Natural killer cell (primary cell): Measurements from ENCODE around the gene TPT1. TPM values are rescaled to one million over a fixed set of nuclear protein-coding genes. Genes with fewer than 3 reads are reported as not detected.

Experiments used
- ATAC-seq, 3 donors: fragments of 150-1000 bp in 2 of 3; fragments of 200-7000 bp in 1 of 3; cut with Tn5 transposase; 1 replicate in 1 of 3; 2 replicates in 2 of 3; pipeline ENCODE4 v1.10.0; 2021; ENCODE audit warnings: mild to moderate bottlenecking in 2 of 3, moderate library complexity in 2 of 3
- DNase-seq, 2 donors: peaks; one replicate each; pipeline versions ENCODE4 v3.0.0 to v3.0.0-alpha.2; 2013 to 2021; ENCODE audit warnings: mixed read lengths in 1 of 2
- H3K27ac ChIP-seq: one replicate; pipeline ENCODE4 v1.5.1; 2013; ENCODE audit warnings: mild to moderate bottlenecking, low read length
- H3K27me3 ChIP-seq: one replicate; pipeline ENCODE4 v1.6.1; 2013; ENCODE audit warnings: low read length; ENCODE audit not compliant: control insufficient read depth, insufficient read depth
- H3K36me3 ChIP-seq: one replicate; pipeline ENCODE4 v1.6.1; 2013; ENCODE audit warnings: low read length; ENCODE audit not compliant: control insufficient read depth, insufficient read depth
- H3K4me1 ChIP-seq: one replicate; pipeline ENCODE4 v1.6.1; 2013; ENCODE audit warnings: low read length; ENCODE audit not compliant: control insufficient read depth, insufficient read depth
- H3K4me3 ChIP-seq: one replicate; pipeline ENCODE4 v1.5.1; 2013; ENCODE audit warnings: low read length
- H3K9me3 ChIP-seq: one replicate; pipeline ENCODE4 v1.6.1; 2013; ENCODE audit warnings: low read length; ENCODE audit not compliant: control insufficient read depth, insufficient read depth
- H3K27ac Mint-ChIP-seq, 2 donors: one replicate each; pipeline ENCODE4 v1.8.0; 2022; ENCODE audit warnings: mild to moderate bottlenecking in 2 of 2, mixed read lengths in 2 of 2, moderate library complexity in 1 of 2
- H3K27me3 Mint-ChIP-seq, 2 donors: one replicate each; pipeline ENCODE4 v1.8.0; 2022; ENCODE audit warnings: low read depth in 2 of 2, mixed read lengths in 2 of 2
- H3K36me3 Mint-ChIP-seq: one replicate; pipeline ENCODE4 v1.8.0; 2022; ENCODE audit warnings: mixed read lengths
- H3K4me1 Mint-ChIP-seq, 2 donors: one replicate each; pipeline ENCODE4 v1.8.0; 2022; ENCODE audit warnings: mixed read lengths in 2 of 2
- H3K4me3 Mint-ChIP-seq: one replicate; pipeline ENCODE4 v1.8.0; 2022; ENCODE audit warnings: mild to moderate bottlenecking, moderate library complexity, mixed read lengths
- H3K9me3 Mint-ChIP-seq, 2 donors: one replicate each; pipeline ENCODE4 v1.8.0; 2022; ENCODE audit warnings: mixed read lengths in 2 of 2
- WGBS: methylation state at CpG from one replicate; pipeline ENCODE4 v1.1.7; 2013; ENCODE audit warnings: missing lambda C conversion rate; ENCODE audit not compliant: insufficient coverage; 5-methylcytosine and 5-hydroxymethylcytosine counted together
- intact Hi-C: fragments of 100-400 bp; cut with micrococcal nuclease; formaldehyde crosslinking; loops from one replicate; pipeline ENCODE4 v1.14.2; 2022
- total RNA-seq, 4 donors: library from RNA; stranded (reverse); fragments of 120-200 nt in 1 of 4; gene quantifications; one replicate each; pipeline versions ENCODE4 v1.2.3 to v1.2.4, GENCODE V29; 2013 to 2022
- TF ChIP-seq, protein P1 (sequence below): fragments of 200-600 bp; IDR thresholded peaks from one replicate; pipeline ENCODE4 v1.8.0; 2022; ENCODE audit warnings: antibody characterized with exemption

Gene TPT1
- total RNA-seq, 3 donors from 2014 or later (not counting 1 experiment from before 2014, with no cell fraction given): 2,606 to 3,166 (median 3,085) TPM

DNA sequence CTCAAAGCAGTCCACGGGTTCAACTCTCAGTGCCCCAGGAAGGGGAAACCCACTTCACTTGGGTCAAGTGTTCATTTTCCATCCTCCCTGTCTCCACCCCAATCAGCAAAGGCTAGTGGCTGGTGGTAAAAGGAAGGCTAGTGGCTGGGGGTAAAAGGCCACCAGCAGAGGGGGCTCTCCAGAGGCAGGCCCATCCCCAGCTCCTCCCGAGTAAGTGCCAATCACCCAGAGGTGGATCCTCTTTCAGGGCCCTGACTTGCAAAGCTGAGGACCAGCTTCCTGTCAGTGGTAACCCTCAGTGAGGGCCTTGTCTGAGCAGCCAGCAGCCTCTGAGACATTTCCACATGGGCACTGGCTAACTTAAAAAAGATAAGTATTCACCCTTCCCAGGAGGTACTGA lies 22.0 kb upstream of the TPT1 start:
- Mint-ChIP-seq H3K4me1 (peaks cover 20 to 31% of the 10 kb centered on the region in 2 donors), H3K27ac (peak overlapping the region; percentile 17 to 44), H3K27me3 (no peaks in the 10 kb centered on the region), H3K4me3 (no peak overlapping the region), H3K36me3 (no peaks in the 10 kb centered on the region), H3K9me3 (no peaks in the 10 kb centered on the region)
- intact Hi-C loops: loop anchor here (10.0 kb wide), 1 partner anchor 52 kb away; the partner anchor contains the start of gene SLC25A30
- Histone ChIP-seq H3K27me3 (no peaks in the 10 kb centered on the region), H3K27ac (no peak overlapping the region), H3K4me3 (no peak overlapping the region), H3K36me3 (peaks cover 2% of the 10 kb centered on the region), H3K4me1 (peaks cover 20% of the 10 kb centered on the region), H3K9me3 (no peaks in the 10 kb centered on the region)
- WGBS: 73% methylated on average over 2 of the region's 2 CpGs
- ATAC-seq (no peak), DNase-seq (peak in 1 of 2 donors; percentile 20)
- TF ChIP-seq, protein P1, sequence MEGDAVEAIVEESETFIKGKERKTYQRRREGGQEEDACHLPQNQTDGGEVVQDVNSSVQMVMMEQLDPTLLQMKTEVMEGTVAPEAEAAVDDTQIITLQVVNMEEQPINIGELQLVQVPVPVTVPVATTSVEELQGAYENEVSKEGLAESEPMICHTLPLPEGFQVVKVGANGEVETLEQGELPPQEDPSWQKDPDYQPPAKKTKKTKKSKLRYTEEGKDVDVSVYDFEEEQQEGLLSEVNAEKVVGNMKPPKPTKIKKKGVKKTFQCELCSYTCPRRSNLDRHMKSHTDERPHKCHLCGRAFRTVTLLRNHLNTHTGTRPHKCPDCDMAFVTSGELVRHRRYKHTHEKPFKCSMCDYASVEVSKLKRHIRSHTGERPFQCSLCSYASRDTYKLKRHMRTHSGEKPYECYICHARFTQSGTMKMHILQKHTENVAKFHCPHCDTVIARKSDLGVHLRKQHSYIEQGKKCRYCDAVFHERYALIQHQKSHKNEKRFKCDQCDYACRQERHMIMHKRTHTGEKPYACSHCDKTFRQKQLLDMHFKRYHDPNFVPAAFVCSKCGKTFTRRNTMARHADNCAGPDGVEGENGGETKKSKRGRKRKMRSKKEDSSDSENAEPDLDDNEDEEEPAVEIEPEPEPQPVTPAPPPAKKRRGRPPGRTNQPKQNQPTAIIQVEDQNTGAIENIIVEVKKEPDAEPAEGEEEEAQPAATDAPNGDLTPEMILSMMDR: no peak

DNA sequence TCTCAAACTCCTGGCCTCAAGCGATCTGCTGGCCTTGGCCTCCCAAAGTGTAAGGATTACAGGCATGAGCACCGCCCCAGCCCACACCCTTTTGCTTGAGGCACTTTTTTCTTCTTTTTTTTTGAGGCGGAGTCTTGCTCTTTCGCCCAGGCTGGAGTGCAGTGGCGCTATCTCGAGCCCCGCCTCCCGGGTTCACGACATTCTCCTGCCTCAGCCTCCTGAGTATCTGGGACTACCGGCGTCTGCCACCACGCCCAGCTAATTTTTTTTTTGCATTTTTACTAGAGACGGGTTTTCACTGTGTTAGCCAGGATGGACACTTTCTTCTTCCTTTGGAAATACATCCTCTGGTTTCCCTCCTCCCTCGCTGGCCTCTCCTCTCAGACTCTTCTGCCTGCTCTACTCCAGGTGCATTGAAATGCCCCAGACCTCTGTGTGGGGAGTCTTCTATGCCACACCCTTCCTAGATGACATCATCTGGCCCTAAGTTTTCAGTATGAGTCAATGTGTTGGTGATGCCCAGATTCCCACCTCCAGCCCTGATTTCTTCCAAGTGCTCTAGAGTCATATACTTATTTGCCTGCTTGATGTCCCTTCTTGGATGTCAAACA lies 20.7 kb upstream of the TPT1 start:
- Mint-ChIP-seq H3K4me1 (peaks cover 20 to 30% of the 10 kb centered on the region in 2 donors), H3K27ac (peak overlapping the region in 1 of 2 donors; percentile 17), H3K36me3 (no peaks in the 10 kb centered on the region), H3K4me3 (no peak overlapping the region), H3K27me3 (no peaks in the 10 kb centered on the region), H3K9me3 (no peaks in the 10 kb centered on the region)
- 96% methylated on average over 14 of the region's 14 CpGs for WGBS
- Histone ChIP-seq H3K4me3 (no peak overlapping the region), H3K9me3 (no peaks in the 10 kb centered on the region), H3K27me3 (no peaks in the 10 kb centered on the region), H3K36me3 (peaks cover 2% of the 10 kb centered on the region), H3K4me1 (peaks cover 16% of the 10 kb centered on the region), H3K27ac (no peak overlapping the region)
- no peak for ATAC-seq
- TF ChIP-seq, protein P1: no peak
- intact Hi-C loops: loop anchor here (10.0 kb wide), 1 partner anchor 53 kb away; the partner anchor contains the start of gene SLC25A30
- no peak for DNase-seq

DNA sequence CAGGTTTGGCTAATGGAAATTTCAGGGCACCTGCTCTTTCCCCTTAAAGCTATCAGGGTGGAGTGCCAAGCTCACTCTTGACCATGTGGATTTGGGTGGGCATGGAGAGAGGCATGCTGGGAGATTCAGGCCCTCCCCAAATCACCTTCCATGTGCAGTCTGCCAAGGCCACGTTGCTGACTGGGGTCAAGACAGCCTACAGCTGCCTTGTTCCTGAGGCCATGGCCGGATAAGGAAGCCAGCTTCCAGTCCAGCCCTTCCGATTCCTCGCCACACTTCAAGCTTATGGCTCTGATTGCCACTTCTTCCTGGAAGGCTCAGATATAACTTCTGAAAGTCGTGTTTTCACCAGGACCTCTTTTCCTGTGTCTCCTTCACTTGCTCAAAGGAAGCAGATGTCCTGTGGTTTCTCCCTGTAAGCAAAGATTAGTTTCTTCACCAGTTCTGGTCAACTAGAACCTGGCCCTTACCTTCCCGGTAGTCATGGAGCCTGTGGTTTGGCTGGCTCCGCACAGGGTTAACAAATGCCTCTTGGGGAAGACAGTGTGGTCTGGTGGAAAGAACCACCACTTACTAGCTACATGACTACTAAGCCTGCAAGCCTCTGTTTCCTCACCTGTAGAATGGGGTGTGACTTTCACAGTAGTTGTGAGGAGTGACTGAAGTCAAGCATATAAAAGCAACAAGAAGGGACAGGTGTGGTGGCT lies 16.1 kb upstream of the TPT1 start:
- Mint-ChIP-seq H3K36me3 (no peaks in the 10 kb centered on the region), H3K4me3 (no peak overlapping the region), H3K4me1 (peaks cover 14 to 16% of the 10 kb centered on the region in 2 donors), H3K27me3 (no peaks in the 10 kb centered on the region), H3K9me3 (no peaks in the 10 kb centered on the region), H3K27ac (peak overlapping the region; percentile 75 to 76)
- Histone ChIP-seq H3K9me3 (no peaks in the 10 kb centered on the region), H3K27me3 (no peaks in the 10 kb centered on the region), H3K27ac (no peak overlapping the region), H3K36me3 (peaks cover 16% of the 10 kb centered on the region), H3K4me3 (no peak overlapping the region), H3K4me1 (peaks cover 9% of the 10 kb centered on the region)
- DNase-seq: no peak
- TF ChIP-seq, protein P1: no peak
- intact Hi-C loops: no loop called here
- ATAC-seq: no peak
- 39% methylated on average over 7 of the region's 7 CpGs for WGBS
